HepG2 (cell line): ENCODE measurements around the gene DYNC1LI2. TPM values are rescaled to one million over a fixed set of nuclear protein-coding genes. Genes with fewer than 3 reads are reported as not detected.

Experiments
- ATAC-seq: fragments of 200-7000 bp; cut with Tn5 transposase; 3 replicates; pipeline ENCODE4 v1.9.1; 2020; ENCODE audit warnings: mild to moderate bottlenecking, moderate library complexity
- BruUV-seq: library from RNA; stranded (reverse); fragments of 400-500 nt; replicated peaks from 2 replicates; lab custom pipeline; 2021; lab: Mats Ljungman, UMichigan
- CTCF ChIA-PET: fragments of 300-600 bp; formaldehyde crosslinking; extraction: SDS; loops from one replicate; lab custom pipeline; 2021; ENCODE audit warnings: low total read pairs, inconsistent platforms, low intra/inter-chr PET ratio; lab: Yijun Ruan, JAX
- POLR2A ChIA-PET: fragments of 350-600 bp; sonication (Branson Sonifier 250); formaldehyde crosslinking; loops from one replicate; lab custom pipeline; 2020; ENCODE audit warnings: antibody characterized with exemption, inconsistent platforms; lab: Yijun Ruan, JAX
- DNase-seq: peaks from one replicate; pipeline ENCODE4 v3.0.0-alpha.2; 2015; ENCODE audit warnings: low spot score
- FAIRE-seq: peaks from 3 replicates; lab custom pipeline; 2011; peaks lifted over from hg19 to GRCh38; lab: Jason Lieb, UNC
- H2AFZ ChIP-seq: one replicate; pipeline ENCODE4 v1.6.1; 2011; ENCODE audit warnings: low read length, inconsistent platforms
- H3K27ac ChIP-seq: fragments of 300-600 bp; 3 replicates; pipeline ENCODE4 v1.8.0; 2011; ENCODE audit warnings: mixed run types, mild to moderate bottlenecking, mixed read lengths, low read length, inconsistent platforms; ENCODE audit not compliant: insufficient read depth; ENCODE audit errors: extremely low read length
- H3K27me3 ChIP-seq, 2 experiments: fragments of 200-600 bp in 1 of 2; 2 replicates in 1 of 2; 3 replicates in 1 of 2; pipeline versions ENCODE4 v1.6.0 to v1.8.0; 2011; ENCODE audit warnings: low read length in 2 of 2, mild to moderate bottlenecking in 2 of 2, moderate library complexity in 2 of 2, inconsistent platforms in 1 of 2; ENCODE audit not compliant: insufficient read depth in 2 of 2, control insufficient read depth in 1 of 2
- H3K36me3 ChIP-seq, 2 experiments: fragments of 200-600 bp in 1 of 2; replicated peaks in 1 of 2; 2 replicates in 1 of 2; 3 replicates in 1 of 2; pipeline versions ENCODE4 v1.5.1 to v1.8.0; 2011; ENCODE audit warnings: low read length in 2 of 2, inconsistent platforms in 1 of 2; ENCODE audit not compliant: insufficient read depth in 2 of 2, control insufficient read depth in 1 of 2
- H3K4me1 ChIP-seq: 2 replicates; pipeline ENCODE4 v1.5.1; 2012; ENCODE audit warnings: low read length, inconsistent platforms; ENCODE audit not compliant: insufficient read depth
- H3K4me2 ChIP-seq: 2 replicates; pipeline ENCODE4 v1.6.0; 2011; ENCODE audit warnings: low read depth, low read length, inconsistent platforms
- H3K4me3 ChIP-seq, 3 experiments: fragments of 200-600 bp in 1 of 3; sonication (generic), shearing (Covaris generic) in 1 of 3; replicated peaks in 1 of 3; 2 replicates each; pipeline ENCODE4 v1.5.1; 2011 to 2016; ENCODE audit warnings: low read length in 3 of 3, inconsistent platforms in 2 of 3, low read depth in 2 of 3, mild to moderate bottlenecking in 2 of 3, control low read depth in 1 of 3, mixed read lengths in 1 of 3; ENCODE audit not compliant: insufficient read depth in 1 of 3
- H3K79me2 ChIP-seq: one replicate; pipeline ENCODE4 v1.6.1; 2011; ENCODE audit warnings: low read length, inconsistent platforms; ENCODE audit not compliant: insufficient read depth
- H3K9ac ChIP-seq: 2 replicates; pipeline ENCODE4 v1.6.0; 2011; ENCODE audit warnings: mild to moderate bottlenecking, low read depth, low read length, inconsistent platforms; ENCODE audit not compliant: insufficient read depth
- H3K9me3 ChIP-seq: 2 replicates; pipeline ENCODE4 v1.5.1; 2012; ENCODE audit warnings: mild to moderate bottlenecking, low read length
- H4K20me1 ChIP-seq: 2 replicates; pipeline ENCODE4 v1.6.0; 2011; ENCODE audit warnings: inconsistent platforms, mild to moderate bottlenecking, low read length, moderate library complexity; ENCODE audit not compliant: insufficient read depth
- BORCS8-MEF2B ChIP-seq: sonication (generic); formaldehyde crosslinking; IDR thresholded peaks from 2 replicates; pipeline ENCODE4 v1.8.0; 2022; ENCODE audit warnings: mild to moderate bottlenecking, missing genetic modification reagents
- FOXK1 ChIP-seq: sonication (generic); formaldehyde crosslinking; IDR thresholded peaks from 2 replicates; pipeline ENCODE4 v1.4.0; 2020; ENCODE audit warnings: low read depth, missing genetic modification reagents, borderline replicate concordance
- REXO4 ChIP-seq: sonication (generic); formaldehyde crosslinking; IDR thresholded peaks from 2 replicates; pipeline ENCODE4 v1.8.0; 2022; ENCODE audit warnings: missing genetic modification reagents, mild to moderate bottlenecking, borderline replicate concordance
- SUZ12 ChIP-seq: fragments of 150-350 bp; IDR thresholded peaks from 2 replicates; pipeline ENCODE4 v1.6.1; 2014; ENCODE audit warnings: low read depth, low read length
- ZNF672 ChIP-seq: sonication (generic); formaldehyde crosslinking; IDR thresholded peaks from 2 replicates; pipeline ENCODE4 v1.8.1; 2022; ENCODE audit warnings: missing genetic modification reagents
- WGBS: methylation state at CpG from one replicate; pipeline ENCODE4 v1.1.6; 2017; ENCODE audit warnings: low lambda C conversion rate; 5-methylcytosine and 5-hydroxymethylcytosine counted together
- in situ Hi-C: cut with HindIII; loops from 2 replicates; pipeline ENCODE4 v1.10.0; 2017; ENCODE audit warnings: low pct_unique_long_range_greater_than_20kb; ENCODE audit not compliant: extremely low pct_ligation_motif_present
- intact Hi-C: fragments of 100-400 bp; cut with micrococcal nuclease; formaldehyde crosslinking; loops from one replicate; pipeline ENCODE4 v1.10.0; 2022; ENCODE audit not compliant: unreplicated experiment
- polyA plus RNA-seq, 8 experiments: library from polyadenylated mRNA; depleted of rRNA in 3 of 8; stranded (reverse) in 7 of 8; unstranded in 1 of 8; fragments of >200 nt; fragmentation: Illumina TruSeq in 4 of 8; extraction: Trizol in 4 of 8; gene quantifications; 2 replicates each; pipeline versions ENCODE4 v1.2.1 to v1.2.3, GENCODE V29; 2011 to 2016; ENCODE audit warnings: low read depth in 4 of 8, missing spikeins in 1 of 8, mixed read lengths in 1 of 8; ENCODE audit not compliant: insufficient read depth in 1 of 8
- total RNA-seq, 5 experiments: library from RNA; depleted of rRNA; stranded (reverse); fragments of >200 nt; fragmentation: Illumina TruSeq; extraction: Trizol; gene quantifications; 2 replicates each; pipeline ENCODE4 v1.2.3, GENCODE V29; 2016; ENCODE audit warnings: low read depth in 1 of 5
- TF ChIP-seq, protein P1 (sequence below): sonication (generic); formaldehyde crosslinking; IDR thresholded peaks from 2 replicates; pipeline ENCODE4 v1.5.1; 2020; ENCODE audit warnings: missing genetic modification reagents, mild to moderate bottlenecking, borderline replicate concordance
- TF ChIP-seq, protein P2 (sequence below): sonication (generic); formaldehyde crosslinking; IDR thresholded peaks from 2 replicates; pipeline ENCODE4 v1.4.0; 2020; ENCODE audit warnings: missing genetic modification reagents, borderline replicate concordance

Gene DYNC1LI2
- total and polyA plus RNA-seq, 2 of the 13 experiments (the other 11 are each of a cell fraction or from before 2014, with no cell fraction given): 65.5 to 135 TPM

- ATAC-seq (no peak), DNase-seq (no peak), FAIRE-seq (no peak)
- intact Hi-C loops: no loop called here
- Histone ChIP-seq H3K27me3 (no peaks in the 10 kb centered on the region), H3K9ac (no peak overlapping the region), H3K27ac (no peak overlapping the region), H3K4me3 (no peak overlapping the region), H4K20me1 (no peaks in the 10 kb centered on the region; the same call in 1 of the 2 replicates), H3K4me1 (peaks cover 9% of the 10 kb centered on the region), H3K4me2 (no peak overlapping the region), H3K79me2 (no peaks in the 10 kb centered on the region), H3K9me3 (no peaks in the 10 kb centered on the region), H3K36me3 (peaks cover 0 to 4% of the 10 kb centered on the region in 2 experiments; a peak in 2 of 5 replicates), H2AFZ (no peak overlapping the region)
- TF ChIP-seq ZNF672 (no peak), SUZ12 (no peak), REXO4 (no peak), BORCS8-MEF2B (CRISPR knock-in tag) (no peak), FOXK1 (CRISPR knock-in tag) (no peak)
- TF ChIP-seq, protein P1, sequence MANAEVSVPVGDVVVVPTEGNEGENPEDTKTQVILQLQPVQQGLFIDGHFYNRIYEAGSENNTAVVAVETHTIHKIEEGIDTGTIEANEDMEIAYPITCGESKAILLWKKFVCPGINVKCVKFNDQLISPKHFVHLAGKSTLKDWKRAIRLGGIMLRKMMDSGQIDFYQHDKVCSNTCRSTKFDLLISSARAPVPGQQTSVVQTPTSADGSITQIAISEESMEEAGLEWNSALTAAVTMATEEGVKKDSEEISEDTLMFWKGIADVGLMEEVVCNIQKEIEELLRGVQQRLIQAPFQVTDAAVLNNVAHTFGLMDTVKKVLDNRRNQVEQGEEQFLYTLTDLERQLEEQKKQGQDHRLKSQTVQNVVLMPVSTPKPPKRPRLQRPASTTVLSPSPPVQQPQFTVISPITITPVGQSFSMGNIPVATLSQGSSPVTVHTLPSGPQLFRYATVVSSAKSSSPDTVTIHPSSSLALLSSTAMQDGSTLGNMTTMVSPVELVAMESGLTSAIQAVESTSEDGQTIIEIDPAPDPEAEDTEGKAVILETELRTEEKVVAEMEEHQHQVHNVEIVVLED (CRISPR knock-in tag): no peak
- TF ChIP-seq, protein P2, sequence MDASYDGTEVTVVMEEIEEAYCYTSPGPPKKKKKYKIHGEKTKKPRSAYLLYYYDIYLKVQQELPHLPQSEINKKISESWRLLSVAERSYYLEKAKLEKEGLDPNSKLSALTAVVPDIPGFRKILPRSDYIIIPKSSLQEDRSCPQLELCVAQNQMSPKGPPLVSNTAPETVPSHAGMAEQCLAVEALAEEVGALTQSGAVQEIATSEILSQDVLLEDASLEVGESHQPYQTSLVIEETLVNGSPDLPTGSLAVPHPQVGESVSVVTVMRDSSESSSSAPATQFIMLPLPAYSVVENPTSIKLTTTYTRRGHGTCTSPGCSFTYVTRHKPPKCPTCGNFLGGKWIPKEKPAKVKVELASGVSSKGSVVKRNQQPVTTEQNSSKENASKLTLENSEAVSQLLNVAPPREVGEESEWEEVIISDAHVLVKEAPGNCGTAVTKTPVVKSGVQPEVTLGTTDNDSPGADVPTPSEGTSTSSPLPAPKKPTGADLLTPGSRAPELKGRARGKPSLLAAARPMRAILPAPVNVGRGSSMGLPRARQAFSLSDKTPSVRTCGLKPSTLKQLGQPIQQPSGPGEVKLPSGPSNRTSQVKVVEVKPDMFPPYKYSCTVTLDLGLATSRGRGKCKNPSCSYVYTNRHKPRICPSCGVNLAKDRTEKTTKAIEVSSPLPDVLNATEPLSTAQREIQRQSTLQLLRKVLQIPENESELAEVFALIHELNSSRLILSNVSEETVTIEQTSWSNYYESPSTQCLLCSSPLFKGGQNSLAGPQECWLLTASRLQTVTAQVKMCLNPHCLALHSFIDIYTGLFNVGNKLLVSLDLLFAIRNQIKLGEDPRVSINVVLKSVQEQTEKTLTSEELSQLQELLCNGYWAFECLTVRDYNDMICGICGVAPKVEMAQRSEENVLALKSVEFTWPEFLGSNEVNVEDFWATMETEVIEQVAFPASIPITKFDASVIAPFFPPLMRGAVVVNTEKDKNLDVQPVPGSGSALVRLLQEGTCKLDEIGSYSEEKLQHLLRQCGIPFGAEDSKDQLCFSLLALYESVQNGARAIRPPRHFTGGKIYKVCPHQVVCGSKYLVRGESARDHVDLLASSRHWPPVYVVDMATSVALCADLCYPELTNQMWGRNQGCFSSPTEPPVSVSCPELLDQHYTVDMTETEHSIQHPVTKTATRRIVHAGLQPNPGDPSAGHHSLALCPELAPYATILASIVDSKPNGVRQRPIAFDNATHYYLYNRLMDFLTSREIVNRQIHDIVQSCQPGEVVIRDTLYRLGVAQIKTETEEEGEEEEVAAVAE (CRISPR knock-in tag): no peak
- 95% methylated on average over 7 of the region's 7 CpGs for WGBS
- in situ Hi-C loops: no loop called here
- no TSS peak for BruUV-seq
- POLR2A ChIA-PET: no interaction called here
- CTCF ChIA-PET: no interaction called here
Measured at GRCh38 chr16:66677179-66677578, 74.2 kb downstream of the DYNC1LI2 start.
